ENCODE data around the gene SPAG4. TPM values are rescaled to one million over a fixed set of nuclear protein-coding genes. Genes with fewer than 3 reads are reported as not detected.

SPAG4 gene
- polyA plus RNA-seq, 1 donor (not counting 4 experiments of a cell fraction or from before 2014, with no cell fraction given): 0.93 TPM

DNA sequence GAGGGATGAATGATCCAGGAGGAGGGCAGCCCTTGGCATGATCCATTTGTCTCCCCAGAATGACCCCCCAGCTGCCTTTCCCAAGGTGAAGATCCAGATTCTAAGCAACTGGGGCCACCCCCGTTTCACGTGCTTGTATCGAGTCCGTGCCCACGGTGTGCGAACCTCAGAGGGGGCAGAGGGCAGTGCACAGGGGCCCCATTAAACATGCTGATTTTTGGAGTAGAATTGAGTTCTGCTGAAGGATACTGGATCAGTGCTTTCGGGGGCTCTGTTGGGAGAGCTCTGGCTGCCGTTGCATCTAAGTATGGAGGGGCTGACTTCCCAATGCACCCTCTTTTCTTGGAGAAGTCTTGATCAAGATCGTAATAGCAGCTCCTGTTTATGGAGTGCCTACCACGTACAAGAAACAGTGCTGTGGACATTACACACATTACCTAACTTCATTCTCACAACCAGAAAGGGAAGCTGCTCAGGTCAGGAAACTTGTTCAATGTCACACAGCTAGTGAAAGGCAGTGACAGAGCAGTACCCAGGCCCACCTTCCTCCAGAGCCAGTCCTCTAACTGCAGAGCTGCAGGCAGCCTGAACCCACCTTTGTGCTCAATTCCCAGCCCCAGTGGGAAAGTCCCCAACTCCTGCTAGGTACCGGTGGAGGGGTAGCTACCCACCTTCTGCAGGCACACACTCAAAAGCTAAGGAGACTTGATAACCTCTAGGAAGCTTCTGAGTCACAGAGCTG is 5.4 kb downstream of the SPAG4 start:
- no peak overlapping the region for H3K4me2 ChIP-seq (ENCODE audit: control insufficient read depth, extremely low read depth, insufficient read depth, low read depth, low read length)
- H3K9ac ChIP-seq (ENCODE audit: control insufficient read depth, extremely low read depth, insufficient read depth, low read length): no peak overlapping the region
- dilution Hi-C loops (cut with MboI; ENCODE audit: extremely low pct_ligation_motif_present, low sequenced_read_pairs): no loop called here
- H3K9me3 ChIP-seq (ENCODE audit: control insufficient read depth, low read depth, low read length): no peaks in the 10 kb centered on the region
- no peak for FAIRE-seq
- no peaks in the 10 kb centered on the region for H3K79me2 ChIP-seq (ENCODE audit: control insufficient read depth, insufficient read depth, low read length)
- no peak for DNase-seq (ENCODE audit: low read depth, low spot score)
- peaks cover 17% of the 10 kb centered on the region for H3K4me1 ChIP-seq (ENCODE audit: control insufficient read depth, extremely low read depth, insufficient read depth, low read length)
- TF ChIP-seq, protein P1, sequence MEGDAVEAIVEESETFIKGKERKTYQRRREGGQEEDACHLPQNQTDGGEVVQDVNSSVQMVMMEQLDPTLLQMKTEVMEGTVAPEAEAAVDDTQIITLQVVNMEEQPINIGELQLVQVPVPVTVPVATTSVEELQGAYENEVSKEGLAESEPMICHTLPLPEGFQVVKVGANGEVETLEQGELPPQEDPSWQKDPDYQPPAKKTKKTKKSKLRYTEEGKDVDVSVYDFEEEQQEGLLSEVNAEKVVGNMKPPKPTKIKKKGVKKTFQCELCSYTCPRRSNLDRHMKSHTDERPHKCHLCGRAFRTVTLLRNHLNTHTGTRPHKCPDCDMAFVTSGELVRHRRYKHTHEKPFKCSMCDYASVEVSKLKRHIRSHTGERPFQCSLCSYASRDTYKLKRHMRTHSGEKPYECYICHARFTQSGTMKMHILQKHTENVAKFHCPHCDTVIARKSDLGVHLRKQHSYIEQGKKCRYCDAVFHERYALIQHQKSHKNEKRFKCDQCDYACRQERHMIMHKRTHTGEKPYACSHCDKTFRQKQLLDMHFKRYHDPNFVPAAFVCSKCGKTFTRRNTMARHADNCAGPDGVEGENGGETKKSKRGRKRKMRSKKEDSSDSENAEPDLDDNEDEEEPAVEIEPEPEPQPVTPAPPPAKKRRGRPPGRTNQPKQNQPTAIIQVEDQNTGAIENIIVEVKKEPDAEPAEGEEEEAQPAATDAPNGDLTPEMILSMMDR (optimal IDR thresholded peaks at IDR 0.05 in 1 of 3, IDR thresholded peaks at IDR 0.05 in 1 of 3, conservative IDR thresholded peaks at IDR 0.05 in 1 of 3; ENCODE audit: extremely low read depth in 1 of 3, insufficient read depth in 2 of 3, low read length in 3 of 3): no peak
- no peak for TF ChIP-seq EZH2 (IDR thresholded peaks at IDR 0.05; ENCODE audit: low read length)
- no peaks in the 10 kb centered on the region for H4K20me1 ChIP-seq (ENCODE audit: control insufficient read depth, extremely low read depth, insufficient read depth, low read length)
- H3K27me3 ChIP-seq (ENCODE audit: control insufficient read depth, extremely low read depth, insufficient read depth, low read length): no peaks in the 10 kb centered on the region
- H3K4me3 ChIP-seq (ENCODE audit: control insufficient read depth in 2 of 3, extremely low read depth in 1 of 3, insufficient read depth in 2 of 3, low read depth in 1 of 3, low read length in 3 of 3): no peak overlapping the region
- no peaks in the 10 kb centered on the region for H3K9me1 ChIP-seq (ENCODE audit: control insufficient read depth, extremely low read depth, insufficient read depth, low read length)
- no peak overlapping the region for H3K27ac ChIP-seq (ENCODE audit: control insufficient read depth, insufficient read depth, low read length)
- H2AFZ ChIP-seq (ENCODE audit: control insufficient read depth, low read length): no peak overlapping the region
- H3K36me3 ChIP-seq (ENCODE audit: control insufficient read depth in 2 of 2, extremely low read depth in 1 of 2, insufficient read depth in 2 of 2, low read length in 2 of 2): peaks cover 6 to 10% of the 10 kb centered on the region in 2 experiments

DNA sequence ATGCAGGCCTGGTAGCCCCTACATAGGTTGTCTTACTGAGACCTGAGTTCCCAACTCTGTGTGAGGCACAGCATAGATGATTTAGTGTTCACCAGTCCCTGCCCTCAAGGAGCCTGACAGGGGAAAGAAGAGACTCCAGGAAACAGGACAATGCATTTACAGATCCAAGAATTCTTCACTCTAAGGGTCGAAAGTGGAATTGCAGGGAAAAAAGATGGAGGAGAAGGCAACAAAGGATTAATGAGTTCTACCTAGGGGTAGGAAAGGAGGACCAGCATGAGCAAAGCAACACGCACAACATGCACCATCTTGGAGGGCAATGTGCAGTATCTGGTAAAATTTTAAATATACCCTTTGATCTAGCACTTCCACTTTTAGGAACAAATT is 5.9 kb downstream of the SPAG4 start:
- Histone ChIP-seq H3K9me1 (ENCODE audit: control insufficient read depth, extremely low read depth, insufficient read depth, low read length) (no peaks in the 10 kb centered on the region), H3K36me3 (ENCODE audit: control insufficient read depth in 2 of 2, extremely low read depth in 1 of 2, insufficient read depth in 2 of 2, low read length in 2 of 2) (peaks cover 12 to 14% of the 10 kb centered on the region in 2 experiments), H3K4me2 (ENCODE audit: control insufficient read depth, extremely low read depth, insufficient read depth, low read depth, low read length) (no peak overlapping the region), H2AFZ (ENCODE audit: control insufficient read depth, low read length) (no peak overlapping the region), H3K4me1 (ENCODE audit: control insufficient read depth, extremely low read depth, insufficient read depth, low read length) (peaks cover 20% of the 10 kb centered on the region), H3K4me3 (ENCODE audit: control insufficient read depth in 2 of 3, extremely low read depth in 1 of 3, insufficient read depth in 2 of 3, low read depth in 1 of 3, low read length in 3 of 3) (no peak overlapping the region), H3K27ac (ENCODE audit: control insufficient read depth, insufficient read depth, low read length) (no peak overlapping the region), H3K27me3 (ENCODE audit: control insufficient read depth, extremely low read depth, insufficient read depth, low read length) (no peaks in the 10 kb centered on the region), H3K9me3 (ENCODE audit: control insufficient read depth, low read depth, low read length) (no peaks in the 10 kb centered on the region), H3K79me2 (ENCODE audit: control insufficient read depth, insufficient read depth, low read length) (no peaks in the 10 kb centered on the region), H3K9ac (ENCODE audit: control insufficient read depth, extremely low read depth, insufficient read depth, low read length) (no peak overlapping the region), H4K20me1 (ENCODE audit: control insufficient read depth, extremely low read depth, insufficient read depth, low read length) (no peaks in the 10 kb centered on the region)
- TF ChIP-seq, protein P1 (optimal IDR thresholded peaks at IDR 0.05 in 1 of 3, IDR thresholded peaks at IDR 0.05 in 1 of 3, conservative IDR thresholded peaks at IDR 0.05 in 1 of 3; ENCODE audit: extremely low read depth in 1 of 3, insufficient read depth in 2 of 3, low read length in 3 of 3): peak in 1 of 3 experiments; percentile 28
- TF ChIP-seq EZH2 (IDR thresholded peaks at IDR 0.05; ENCODE audit: low read length): no peak
- dilution Hi-C loops (cut with MboI; ENCODE audit: extremely low pct_ligation_motif_present, low sequenced_read_pairs): no loop called here
- no peak for DNase-seq (ENCODE audit: low read depth, low spot score)
- FAIRE-seq: no peak
